Duodenal mucosa (tissue), 2 donors: Measurements from ENCODE around the gene BMP8A.
"Not testable (repeated sequence)": the region's sequence is repeated elsewhere in the genome, so short reads cannot be mapped to it uniquely, and the experiment has no call there.

Experiments
- H3K27ac ChIP-seq: one replicate; pipeline ENCODE4 v1.7.0; 2013; ENCODE audit warnings: low read depth, low read length
- H3K27me3 ChIP-seq, 2 donors: one replicate each; pipeline ENCODE4 v1.7.0; 2013; ENCODE audit warnings: low read length in 2 of 2, control low read depth in 1 of 2; ENCODE audit not compliant: insufficient read depth in 2 of 2, control insufficient read depth in 1 of 2
- H3K36me3 ChIP-seq, 2 donors: one replicate each; pipeline ENCODE4 v1.7.0; 2013; ENCODE audit warnings: low read length in 2 of 2, control low read depth in 1 of 2; ENCODE audit not compliant: insufficient read depth in 2 of 2, control insufficient read depth in 1 of 2
- H3K4me1 ChIP-seq, 2 donors: one replicate each; pipeline ENCODE4 v1.7.0; 2013; ENCODE audit warnings: low read length in 2 of 2, control low read depth in 1 of 2; ENCODE audit not compliant: insufficient read depth in 2 of 2, control insufficient read depth in 1 of 2
- H3K4me3 ChIP-seq, 2 donors: one replicate each; pipeline ENCODE4 v1.7.0; 2013; ENCODE audit warnings: low read length in 2 of 2, low read depth in 1 of 2
- H3K9ac ChIP-seq, 2 donors: one replicate each; pipeline ENCODE4 v1.7.0; 2013; ENCODE audit warnings: low read length in 2 of 2, low read depth in 1 of 2
- H3K9me3 ChIP-seq, 2 donors: one replicate each; pipeline ENCODE4 v1.7.0; 2013; ENCODE audit warnings: low read length in 2 of 2, control low read depth in 1 of 2; ENCODE audit not compliant: control insufficient read depth in 1 of 2

The BMP8A gene

DNA sequence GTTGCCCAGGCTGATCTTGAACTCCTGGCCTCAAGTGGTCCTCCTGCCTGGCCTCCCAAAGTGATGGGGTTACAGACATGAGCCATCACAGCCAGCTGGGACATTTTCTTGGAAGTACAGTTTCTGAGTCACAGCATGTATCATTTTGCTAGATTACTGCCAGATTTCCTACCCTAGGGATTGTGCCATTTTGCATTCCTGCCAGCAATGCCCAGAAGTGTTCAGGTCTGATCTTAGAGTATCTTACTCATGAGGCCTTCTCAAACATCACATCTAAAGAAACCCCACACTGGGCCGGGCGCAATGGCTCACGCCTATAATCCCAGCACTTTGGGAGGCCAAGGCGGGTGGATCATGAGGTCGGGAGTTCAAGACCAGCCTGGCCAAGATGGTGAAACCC lies 10.2 kb downstream of the BMP8A start:
- Histone ChIP-seq H3K27ac (no peak overlapping the region), H3K4me1 (no peaks in the 10 kb centered on the region), H3K36me3 (no peaks in the 10 kb centered on the region), H3K9me3 (no peaks in the 10 kb centered on the region), H3K9ac (no peak overlapping the region), H3K27me3 (no peaks in the 10 kb centered on the region), H3K4me3 (no peak overlapping the region)

DNA sequence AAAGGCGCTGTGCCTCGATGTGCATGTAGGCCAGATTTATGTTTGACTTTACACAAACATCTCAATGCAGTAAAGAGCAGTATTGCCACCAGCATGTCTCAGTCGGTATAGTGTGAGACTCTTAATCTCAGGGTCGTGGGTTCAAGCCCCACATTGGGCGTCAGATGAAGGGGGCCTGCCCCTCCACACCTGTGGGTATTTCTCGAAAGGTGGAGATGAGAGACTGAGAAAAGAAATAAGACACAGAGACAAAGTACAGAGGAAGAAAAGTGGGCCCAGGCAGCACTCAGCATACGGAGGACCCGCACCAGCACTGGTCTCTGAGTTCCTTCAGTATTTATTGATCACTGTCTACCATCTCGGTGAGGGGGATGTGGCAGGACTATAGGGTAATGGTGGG lies 13.0 kb downstream of the BMP8A start:
- not testable (repeated sequence) for H3K27ac ChIP-seq, H3K9ac ChIP-seq, H3K4me3 ChIP-seq, H3K36me3 ChIP-seq, H3K9me3 ChIP-seq, H3K27me3 ChIP-seq
- peaks cover 3 to 12% of the 10 kb centered on the region in 2 donors for H3K4me1 ChIP-seq

DNA sequence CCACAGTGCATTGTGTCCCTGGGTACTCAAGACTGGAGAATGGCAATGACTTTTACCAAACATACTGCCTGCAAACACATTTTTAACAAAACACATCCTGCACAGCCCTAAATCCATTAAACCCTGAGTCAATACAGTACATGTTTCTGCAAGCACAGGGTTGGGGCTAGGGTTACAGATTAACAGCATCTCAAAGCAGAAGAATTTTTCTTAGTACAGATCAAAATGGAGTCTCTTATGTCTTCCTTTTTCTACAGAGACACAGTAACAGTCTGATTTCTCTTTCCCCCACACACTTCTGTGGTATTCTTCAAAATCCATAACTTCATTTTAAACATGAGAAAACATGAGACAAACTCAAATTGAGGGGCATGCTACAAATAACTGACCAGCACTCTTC lies 13.9 kb downstream of the BMP8A start:
- H3K9ac ChIP-seq = no peak overlapping the region
- H3K27me3 ChIP-seq = no peaks in the 10 kb centered on the region
- peaks cover 3 to 13% of the 10 kb centered on the region in 2 donors for H3K4me1 ChIP-seq
- H3K36me3 ChIP-seq = no peaks in the 10 kb centered on the region
- no peaks in the 10 kb centered on the region for H3K9me3 ChIP-seq
- H3K27ac ChIP-seq = no peak overlapping the region
- H3K4me3 ChIP-seq = no peak overlapping the region

DNA sequence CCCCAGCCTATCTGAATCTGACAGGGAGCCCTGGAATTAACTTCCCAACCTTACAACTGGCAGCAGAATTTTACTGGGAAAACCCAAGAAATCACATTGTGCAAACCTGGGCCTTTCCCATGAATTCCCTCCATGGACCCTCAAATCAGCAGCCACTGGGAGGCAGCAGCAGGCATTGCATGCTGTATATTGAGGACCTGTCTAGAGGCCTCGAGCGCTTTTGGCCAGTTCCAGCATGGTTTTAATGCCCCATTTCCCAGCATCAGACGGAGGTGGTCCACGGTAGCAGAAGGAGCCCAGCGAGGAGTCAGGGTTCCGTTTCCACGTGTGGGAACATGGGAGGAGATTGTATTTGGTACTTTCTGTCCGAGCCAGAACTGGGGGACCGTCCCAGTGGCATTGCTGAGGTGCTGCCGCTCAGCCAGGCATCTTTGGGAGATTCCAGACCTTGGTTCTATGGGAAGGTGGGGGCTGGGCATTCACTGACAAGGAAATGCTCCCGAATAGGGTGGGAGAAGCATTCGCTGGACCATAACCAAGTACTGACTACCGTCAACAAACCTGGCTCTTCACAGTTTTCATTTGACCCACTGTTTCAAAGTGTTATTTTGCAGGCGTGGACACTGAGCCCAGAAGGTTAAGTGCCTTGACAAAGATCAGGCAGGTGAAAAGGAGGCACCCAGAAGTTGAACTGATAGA lies 15.9 kb downstream of the BMP8A start:
- H3K4me1 ChIP-seq = peaks cover 3 to 13% of the 10 kb centered on the region in 2 donors
- H3K9me3 ChIP-seq = no peaks in the 10 kb centered on the region
- H3K36me3 ChIP-seq = no peaks in the 10 kb centered on the region
- no peak overlapping the region for H3K4me3 ChIP-seq
- H3K27me3 ChIP-seq = no peaks in the 10 kb centered on the region
- H3K27ac ChIP-seq = no peak overlapping the region
- no peak overlapping the region for H3K9ac ChIP-seq

DNA sequence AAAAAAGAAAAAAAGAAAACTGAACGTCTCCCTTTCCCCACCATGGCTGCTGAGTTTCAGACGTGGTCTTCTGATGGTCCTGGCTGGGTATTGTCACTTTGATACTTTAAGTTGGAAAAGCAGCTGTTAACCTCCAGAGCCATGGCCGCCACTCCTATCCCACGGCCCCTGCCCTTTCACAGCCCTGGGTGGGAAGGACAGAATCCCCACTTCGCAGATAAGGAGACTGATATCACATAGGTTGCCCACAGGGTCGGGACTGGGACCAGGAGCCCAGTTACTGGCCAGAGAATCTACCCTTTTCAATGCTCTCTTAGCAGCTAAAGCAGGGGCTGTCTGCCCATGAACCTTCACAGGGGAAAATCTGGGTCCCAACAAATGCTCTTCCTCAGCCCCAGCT lies 16.8 kb downstream of the BMP8A start:
- Histone ChIP-seq H3K9me3 (no peaks in the 10 kb centered on the region), H3K9ac (no peak overlapping the region), H3K4me1 (peaks cover 3 to 13% of the 10 kb centered on the region in 2 donors), H3K36me3 (no peaks in the 10 kb centered on the region), H3K27ac (no peak overlapping the region), H3K27me3 (no peaks in the 10 kb centered on the region), H3K4me3 (no peak overlapping the region)

DNA sequence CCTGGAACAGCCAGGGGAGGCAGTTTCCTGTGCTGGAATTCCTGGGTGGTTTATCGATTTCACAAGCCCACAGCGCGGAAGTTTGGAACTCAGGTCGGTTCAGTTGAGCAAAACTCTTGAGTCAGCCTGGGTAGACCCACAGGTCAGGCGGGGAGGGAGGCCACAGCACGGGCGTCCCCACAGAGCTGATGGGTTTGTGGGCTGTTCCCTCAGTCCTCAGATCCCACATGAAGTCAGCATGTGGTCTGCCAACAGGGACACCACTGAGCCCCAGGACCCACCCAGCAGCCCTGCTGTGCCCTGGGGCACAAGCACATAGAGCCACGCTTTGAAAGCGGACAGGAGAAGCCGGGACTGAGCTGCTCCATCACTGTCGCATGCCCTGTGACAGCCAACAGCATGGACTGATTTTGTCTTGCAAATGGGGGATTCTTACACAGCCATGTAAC lies 17.4 kb downstream of the BMP8A start:
- H3K27ac ChIP-seq = no peak overlapping the region
- H3K4me3 ChIP-seq = no peak overlapping the region
- no peaks in the 10 kb centered on the region for H3K27me3 ChIP-seq
- no peak overlapping the region for H3K9ac ChIP-seq
- no peaks in the 10 kb centered on the region for H3K36me3 ChIP-seq
- no peaks in the 10 kb centered on the region for H3K9me3 ChIP-seq
- H3K4me1 ChIP-seq = peaks cover 3 to 13% of the 10 kb centered on the region in 2 donors

DNA sequence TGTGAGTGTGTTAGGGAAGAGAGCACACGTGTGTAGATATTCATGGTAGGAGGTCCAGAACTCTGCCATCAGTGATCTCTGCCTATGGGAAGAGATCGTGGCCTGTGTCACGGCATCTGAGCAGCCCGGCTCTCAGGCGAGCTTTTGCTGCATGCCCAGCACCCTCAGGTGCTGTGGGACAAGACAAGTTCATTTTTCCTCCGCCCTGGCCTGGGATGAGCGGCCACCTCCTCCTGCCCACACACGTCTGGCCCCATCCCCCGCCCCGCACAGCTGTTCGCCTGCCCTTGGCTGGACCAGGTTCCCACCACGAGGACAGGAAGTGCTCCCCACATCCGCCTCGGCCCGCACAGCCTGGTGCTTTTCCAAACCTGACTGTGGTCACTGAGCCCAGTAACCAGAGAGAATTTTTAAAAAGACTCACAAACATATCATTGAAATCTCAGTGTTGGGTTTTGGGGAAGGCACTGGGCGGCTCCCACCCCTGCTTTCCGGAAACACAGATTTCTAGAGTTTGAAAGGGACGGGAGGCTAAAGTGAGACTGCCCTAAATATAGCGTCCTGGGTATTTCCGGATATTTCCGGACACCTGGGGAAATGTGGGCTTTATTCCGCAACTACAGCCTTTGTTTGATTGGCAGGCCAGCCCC lies 18.0 kb downstream of the BMP8A start:
- H3K36me3 ChIP-seq = no peaks in the 10 kb centered on the region

DNA sequence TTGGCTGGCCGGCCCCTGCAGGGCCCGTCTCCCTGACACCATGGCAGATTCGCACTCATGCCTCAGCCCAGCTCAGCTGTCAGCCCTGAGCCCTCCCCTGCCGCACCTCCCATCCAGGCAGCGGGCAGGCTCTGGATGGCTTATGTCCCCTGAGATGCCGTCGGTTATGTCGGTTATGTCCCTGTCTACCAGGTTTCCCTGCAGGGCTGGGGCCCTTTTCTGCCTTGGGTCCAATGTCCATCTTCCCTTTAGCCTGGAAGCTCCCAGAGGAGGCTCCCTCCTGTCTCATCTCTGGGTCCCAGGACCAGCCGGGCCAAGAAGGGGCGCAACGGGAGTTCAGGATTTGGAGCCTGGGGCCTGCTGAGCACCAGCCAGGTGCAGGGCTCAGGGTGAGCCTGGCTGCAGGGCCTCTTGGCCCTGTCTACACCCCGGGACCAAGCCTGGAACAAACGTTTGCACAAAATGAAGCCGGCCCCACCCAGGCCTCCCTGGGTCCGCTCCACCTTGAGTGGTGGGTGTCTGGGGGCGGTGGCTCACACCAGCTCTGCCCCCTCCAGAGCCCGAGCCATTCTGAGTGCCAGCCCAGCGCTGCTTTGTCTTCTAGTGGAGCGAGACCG lies 19.2 kb downstream of the BMP8A start:
- H3K36me3 ChIP-seq, H3K9ac ChIP-seq, H3K9me3 ChIP-seq, H3K27me3 ChIP-seq, H3K27ac ChIP-seq, H3K4me3 ChIP-seq: not testable (repeated sequence)
- peaks cover 3 to 13% of the 10 kb centered on the region in 2 donors for H3K4me1 ChIP-seq

More for the DNA sequence above, 18.0 kb downstream of the BMP8A start:
- Histone ChIP-seq H3K9me3 (no peaks in the 10 kb centered on the region), H3K4me3 (no peak overlapping the region), H3K4me1 (peaks cover 3 to 13% of the 10 kb centered on the region in 2 donors), H3K9ac (no peak overlapping the region), H3K27ac (no peak overlapping the region), H3K27me3 (no peaks in the 10 kb centered on the region)

DNA sequence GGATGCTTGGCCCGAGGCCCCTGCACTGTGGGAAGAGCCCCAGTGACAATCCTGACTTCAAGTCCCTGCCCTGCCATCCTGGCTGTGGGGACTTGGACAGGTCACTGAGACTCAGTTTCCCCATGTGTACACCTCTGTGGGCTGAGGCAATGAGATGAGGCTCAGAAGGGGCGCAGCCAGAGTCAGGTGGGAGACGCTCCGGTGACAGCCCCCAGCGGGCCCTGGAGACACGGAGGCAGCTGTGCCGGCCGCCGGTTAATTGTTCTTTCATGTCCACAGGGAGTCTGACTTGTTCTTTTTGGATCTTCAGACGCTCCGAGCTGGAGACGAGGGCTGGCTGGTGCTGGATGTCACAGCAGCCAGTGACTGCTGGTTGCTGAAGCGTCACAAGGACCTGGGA lies 20.0 kb downstream of the BMP8A start:
- peaks cover 3 to 13% of the 10 kb centered on the region in 2 donors for H3K4me1 ChIP-seq
- H3K9me3 ChIP-seq, H3K27ac ChIP-seq, H3K27me3 ChIP-seq, H3K36me3 ChIP-seq, H3K4me3 ChIP-seq, H3K9ac ChIP-seq: not testable (repeated sequence)

DNA sequence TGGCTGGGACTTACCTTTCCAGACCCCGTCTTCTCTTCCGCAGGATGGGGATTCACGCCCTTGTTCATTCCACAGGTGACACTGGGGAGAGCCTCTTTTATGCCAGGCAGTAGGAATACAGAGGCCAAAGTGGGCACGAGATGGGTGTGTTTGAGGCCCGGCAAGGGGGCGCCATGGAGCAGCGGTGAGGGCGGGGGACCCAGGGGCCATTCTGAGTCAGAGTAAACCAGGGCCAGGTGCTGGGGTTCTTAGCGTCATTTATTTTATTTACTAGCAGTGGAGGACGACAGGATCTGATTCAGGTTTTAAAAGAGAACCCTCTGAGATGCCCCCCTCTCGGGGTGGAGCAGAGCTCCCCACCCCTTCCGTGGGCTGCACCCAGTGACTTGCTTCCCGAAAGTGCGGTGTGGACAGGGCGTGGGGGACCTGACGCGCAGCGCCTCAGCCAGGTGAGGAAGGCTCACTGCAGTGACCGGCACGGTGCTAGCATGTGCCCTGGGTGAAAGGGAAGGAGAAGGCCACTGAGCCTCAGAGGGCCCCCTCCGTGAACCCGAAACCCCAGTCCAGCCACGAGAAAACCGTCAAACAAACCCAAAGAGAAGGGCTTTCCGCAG lies 20.9 kb downstream of the BMP8A start:
- H3K9me3 ChIP-seq, H3K27ac ChIP-seq, H3K4me3 ChIP-seq, H3K36me3 ChIP-seq, H3K27me3 ChIP-seq, H3K9ac ChIP-seq: not testable (repeated sequence)
- peaks cover 3 to 13% of the 10 kb centered on the region in 2 donors for H3K4me1 ChIP-seq
